Stimulated activated CD8-positive, alpha-beta memory T cell treated with anti-CD3 and anti-CD28 coated beads, Interleukin-15, amount 100 ng/mL, for 1 hour (primary cell): Measurements from ENCODE around the gene SUMO2.
"Not testable (repeated sequence)": the region's sequence is repeated elsewhere in the genome, so short reads cannot be mapped to it uniquely, and the experiment has no call there.

ENCODE experiments used
- DNase-seq: peaks from one replicate; pipeline ENCODE4 v3.0.0-alpha.2; 2020; ENCODE audit warnings: low read depth

SUMO2 gene

DNA sequence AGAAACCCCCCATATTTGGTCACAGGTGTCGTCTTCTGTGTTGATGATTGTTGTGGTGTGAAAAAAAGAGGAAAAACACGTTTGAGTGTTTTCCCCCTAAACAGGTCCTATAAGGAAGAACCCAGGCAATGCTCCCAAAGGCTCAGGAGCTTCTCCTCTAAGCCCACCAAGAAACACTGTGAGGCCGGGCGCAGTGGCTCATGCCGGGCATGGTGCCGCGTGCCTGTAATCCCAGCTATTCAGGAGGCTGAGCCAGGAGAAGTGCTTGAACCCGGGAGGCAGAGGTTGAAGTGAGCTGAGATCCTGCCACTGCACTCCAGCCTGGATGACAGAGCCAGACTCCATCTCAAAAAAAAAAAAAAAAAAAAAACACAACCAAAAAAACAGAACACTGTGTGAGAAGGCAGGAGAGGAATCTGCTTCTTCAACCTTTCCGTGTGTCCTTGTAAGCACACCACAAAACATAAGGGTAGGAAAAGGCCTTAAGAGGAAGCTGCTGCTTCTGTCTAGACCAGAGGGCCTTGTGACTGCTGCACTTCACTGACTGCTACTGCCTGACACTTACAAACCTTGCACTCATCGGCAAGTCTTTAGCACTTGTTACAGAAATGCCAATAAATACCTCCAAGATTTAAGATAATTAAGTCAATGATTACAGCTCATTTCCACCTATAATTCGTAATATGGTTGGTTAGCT lies 37.8 kb downstream of the SUMO2 start:
- DNase-seq: no peak

DNA sequence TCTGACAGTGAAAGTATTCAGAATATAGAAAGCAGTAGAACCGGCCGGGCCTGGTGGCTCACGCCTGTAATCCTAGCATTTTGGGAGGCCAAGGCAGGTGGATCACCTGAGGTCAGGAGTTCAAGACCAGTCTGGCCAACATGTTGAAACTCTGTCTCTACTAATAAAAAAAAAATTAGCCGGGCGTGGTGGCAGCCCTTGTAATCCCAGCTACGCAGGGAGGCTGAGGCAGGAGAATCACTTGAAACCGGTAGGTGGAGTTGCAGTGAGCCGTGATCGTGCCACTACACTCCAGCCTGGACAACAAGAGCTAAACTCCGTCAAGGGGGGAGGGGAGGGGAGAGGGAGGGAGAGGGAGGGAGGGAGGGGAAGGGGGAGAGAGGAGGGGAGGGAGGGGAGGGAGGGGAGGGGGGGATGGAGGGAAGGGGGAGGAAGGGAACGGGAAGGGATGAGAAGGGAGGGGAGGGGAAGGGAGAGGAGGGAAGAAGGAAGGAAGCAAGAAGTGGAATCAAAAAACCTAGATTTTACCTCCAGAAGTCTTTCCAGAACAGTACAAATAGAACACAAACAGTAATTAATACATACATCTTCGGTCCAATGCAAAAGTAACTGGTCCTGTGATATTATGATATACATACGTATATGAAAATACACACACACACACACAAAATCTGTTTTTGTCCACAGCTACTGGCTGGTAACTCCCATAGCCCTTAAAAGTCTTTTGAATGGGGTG lies 40.4 kb downstream of the SUMO2 start:
- DNase-seq: no peak

DNA sequence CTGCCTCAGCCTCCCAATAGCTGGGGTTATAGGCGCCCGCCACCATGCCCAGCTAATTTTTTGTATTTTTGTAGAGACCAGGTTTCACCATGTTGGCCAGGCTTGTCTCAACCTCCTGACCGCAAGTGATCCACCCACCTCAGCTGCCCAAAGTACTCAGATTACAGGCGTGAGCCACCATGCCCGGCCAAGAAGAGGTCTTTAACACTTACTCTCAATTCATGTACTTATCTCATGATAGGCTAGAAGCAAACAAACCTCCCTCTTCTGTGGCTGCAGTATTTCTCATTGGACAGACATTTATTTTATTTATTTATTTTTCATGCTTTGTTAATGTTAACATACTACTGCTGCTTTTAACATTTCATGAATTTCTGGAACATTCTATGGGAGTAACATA lies 44.2 kb downstream of the SUMO2 start:
- DNase-seq: no peak

DNA sequence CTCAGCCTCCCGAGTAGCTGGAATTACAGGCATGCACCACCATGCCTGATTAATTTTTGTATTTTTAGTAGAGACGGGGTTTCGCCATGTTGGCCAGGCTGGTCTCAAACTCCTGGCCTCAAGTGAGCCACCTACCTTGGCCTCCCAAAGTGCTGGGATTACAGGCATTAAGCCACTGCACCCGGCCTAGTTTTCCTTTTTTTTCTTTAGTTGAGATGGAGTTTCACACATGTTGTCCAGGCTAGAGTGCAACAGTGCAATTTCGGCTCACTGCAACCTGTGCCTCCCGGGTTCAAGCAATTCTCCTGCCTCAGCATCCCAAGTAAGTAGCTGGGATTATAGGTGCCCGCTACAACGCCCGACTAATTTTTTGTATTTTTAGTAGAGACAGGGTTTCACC lies 45.0 kb downstream of the SUMO2 start:
- DNase-seq: not testable (repeated sequence)

DNA sequence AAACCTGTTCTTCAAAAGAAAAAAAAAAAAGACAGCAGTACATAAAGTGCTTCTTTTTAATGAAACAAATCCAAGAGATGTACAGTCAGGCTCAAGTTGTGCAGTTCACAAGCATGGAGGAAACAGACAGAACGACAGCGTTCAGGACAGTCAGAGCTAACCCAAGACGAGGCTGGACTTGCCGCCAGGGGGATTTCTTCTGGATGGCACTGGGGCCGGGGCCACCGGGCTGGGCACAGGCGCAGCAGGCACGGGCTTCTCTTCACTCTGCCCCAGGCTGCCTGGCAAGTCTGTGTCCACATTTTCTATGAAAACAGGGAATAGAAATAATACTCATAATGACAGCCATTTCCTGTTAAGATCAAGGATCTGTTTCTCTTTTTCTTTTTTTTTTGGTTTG lies 46.8 kb downstream of the SUMO2 start:
- DNase-seq: no peak

DNA sequence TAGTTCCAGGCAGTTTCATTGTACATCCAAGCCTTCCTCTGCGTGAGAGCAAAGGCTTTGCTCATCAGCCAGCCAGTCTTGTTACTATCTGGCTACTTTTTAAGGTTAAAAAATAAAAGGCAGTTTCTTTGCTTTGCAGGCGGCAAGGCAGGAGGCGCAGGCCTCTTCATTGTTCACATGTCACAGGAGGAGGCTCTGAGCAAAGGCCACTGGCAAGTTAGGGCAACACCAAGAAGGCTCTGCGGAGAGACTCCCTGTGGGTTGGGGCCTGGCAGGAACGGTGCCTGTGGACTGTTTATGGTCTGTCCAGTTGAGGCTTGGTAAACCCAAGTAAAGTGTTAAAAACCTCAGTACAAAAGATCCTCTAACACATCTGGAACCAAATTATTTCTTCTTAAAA lies 47.3 kb downstream of the SUMO2 start:
- DNase-seq: no peak

DNA sequence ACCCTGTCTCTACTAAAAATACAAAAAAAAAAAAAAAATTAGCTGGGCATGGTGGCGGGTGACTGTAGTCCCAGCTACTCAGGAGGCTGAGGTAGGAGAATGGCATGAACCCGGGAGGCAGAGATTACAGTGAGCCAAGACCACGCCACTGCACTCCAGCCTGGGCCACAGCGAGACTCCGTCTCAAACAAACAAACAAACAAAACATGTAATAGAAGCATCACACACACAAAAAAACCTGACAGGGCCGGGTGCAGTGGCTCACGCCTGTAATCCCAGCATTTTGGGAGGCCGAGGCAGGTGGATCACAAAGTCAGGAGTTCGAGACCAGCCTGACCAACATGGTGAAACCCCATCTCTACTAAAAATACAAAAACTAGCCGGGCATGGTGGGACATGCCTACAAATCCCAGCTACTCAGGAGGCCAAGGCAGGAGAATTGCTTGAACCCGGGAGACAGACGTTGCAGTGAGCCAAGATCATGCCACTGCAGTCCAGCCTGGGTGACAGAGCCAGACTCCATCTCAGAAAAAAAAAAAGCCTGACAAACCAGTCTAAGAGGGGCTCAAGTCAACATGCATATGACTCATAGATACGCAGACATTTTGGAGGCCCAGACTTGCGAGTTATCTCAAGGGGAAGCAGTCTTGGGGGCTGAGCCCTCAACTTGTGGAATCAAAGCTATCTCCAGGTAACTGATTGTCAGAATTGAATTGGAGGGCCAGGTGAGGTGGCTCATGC lies 49.0 kb downstream of the SUMO2 start:
- not testable (repeated sequence) for DNase-seq

DNA sequence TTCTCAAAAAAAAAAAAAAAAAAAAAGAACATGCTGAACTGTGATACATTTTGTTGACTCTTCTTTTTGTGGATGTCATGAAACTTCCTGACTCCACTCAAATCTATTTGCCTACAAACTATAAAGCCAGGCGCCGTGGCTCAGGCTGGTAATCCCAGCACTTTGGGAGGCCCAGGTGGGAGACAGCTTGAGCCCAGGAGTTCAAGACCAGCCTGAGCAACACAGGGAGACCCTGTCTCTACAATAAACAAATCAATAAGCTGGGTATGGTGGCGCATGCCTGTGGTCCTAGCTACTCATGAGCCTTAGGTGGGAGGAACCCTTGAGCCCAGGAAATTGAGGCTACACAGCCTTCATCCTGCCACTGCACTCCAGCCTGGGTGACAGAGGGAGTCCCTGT lies 49.8 kb downstream of the SUMO2 start:
- DNase-seq: no peak

DNA sequence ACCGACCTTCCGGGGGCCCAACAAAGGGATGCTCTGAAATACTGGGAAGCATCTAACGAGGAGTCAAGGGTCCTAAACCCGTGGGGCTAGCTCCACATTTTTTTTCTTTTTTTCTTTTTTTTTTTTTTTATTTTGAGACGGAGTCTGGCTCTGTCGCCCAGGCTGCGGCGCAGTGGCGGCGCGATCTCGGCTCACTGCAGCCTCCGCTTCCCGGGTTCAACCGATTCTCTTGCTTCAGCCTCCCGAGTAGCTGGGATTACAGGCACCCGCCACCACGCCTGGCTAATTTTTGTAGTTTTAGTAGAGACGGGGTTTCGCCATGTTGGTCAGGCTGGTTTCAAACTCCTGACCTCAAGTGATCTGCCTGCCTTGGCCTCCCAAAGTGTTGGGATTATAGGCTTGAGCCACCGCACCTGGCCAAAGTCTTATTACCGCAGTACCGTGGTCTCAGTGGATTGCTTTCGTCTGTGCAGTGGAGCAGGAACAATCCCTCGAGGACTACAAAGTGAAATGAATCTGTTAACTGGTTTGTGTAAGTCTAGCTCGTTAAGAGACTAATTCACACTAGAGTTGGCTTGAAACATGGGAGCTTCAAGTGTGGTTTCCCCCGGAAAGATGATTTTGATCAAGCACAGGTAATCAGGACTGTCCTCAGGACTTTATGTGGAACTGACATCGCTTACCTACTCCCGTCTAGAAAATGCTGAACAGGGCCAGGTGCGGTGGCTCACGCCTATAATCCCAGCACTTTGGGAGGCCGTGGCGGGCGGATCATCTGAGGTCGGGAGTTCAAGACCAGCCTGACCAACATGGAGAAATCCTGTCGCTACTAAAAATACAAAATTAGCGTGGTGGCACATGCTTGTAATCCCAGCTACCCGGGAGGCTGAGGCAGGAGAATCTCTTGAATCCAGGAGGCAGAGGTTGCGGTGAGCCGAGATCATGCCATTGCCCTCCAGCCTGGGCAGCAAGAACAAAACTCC lies 50.5 kb downstream of the SUMO2 start:
- not testable (repeated sequence) for DNase-seq

DNA sequence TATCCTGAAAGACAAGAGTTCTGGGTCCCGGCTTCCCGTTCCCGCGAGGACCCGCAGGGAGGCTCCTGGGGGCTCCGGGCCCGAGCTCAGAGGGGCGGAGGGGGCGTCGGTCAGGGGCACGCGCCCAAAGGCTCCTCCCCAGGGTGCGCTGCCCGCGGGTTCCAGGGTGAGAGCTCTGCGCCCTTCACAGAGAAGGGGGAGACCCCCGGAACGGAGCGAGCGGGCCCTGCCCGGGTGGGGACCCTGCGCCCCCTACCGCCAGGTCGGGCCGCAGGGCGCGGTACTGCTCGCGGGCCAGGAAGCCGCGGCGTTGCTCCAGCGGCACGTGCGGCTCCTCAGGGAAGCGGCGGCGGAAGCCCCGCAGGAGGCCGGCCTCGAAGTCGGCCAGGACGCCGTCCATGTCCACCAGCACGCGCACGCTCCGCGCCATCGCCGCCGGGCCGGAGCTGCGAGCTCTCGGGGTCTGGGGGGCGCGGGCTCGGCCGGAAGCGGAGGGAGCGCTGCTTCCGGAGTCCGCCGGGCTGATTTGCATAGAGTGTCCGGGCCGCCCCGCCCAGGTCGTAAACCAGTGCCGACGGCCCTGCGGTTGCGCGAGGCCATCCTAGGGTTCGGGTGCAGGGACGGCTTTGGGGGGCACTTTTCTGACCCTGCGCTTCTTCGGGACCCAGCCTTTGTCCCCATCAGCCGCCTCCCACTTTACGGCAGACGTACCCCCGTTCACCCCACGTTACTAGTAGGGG lies 51.3 kb downstream of the SUMO2 start, which contains the start of gene NT5C:
Gene NT5C, minus strand, starts transcription at position 465 of the 740 bp plus-strand sequence. Its CDS starts 35 bp downstream, at position 430.
- DNase-seq: no peak

DNA sequence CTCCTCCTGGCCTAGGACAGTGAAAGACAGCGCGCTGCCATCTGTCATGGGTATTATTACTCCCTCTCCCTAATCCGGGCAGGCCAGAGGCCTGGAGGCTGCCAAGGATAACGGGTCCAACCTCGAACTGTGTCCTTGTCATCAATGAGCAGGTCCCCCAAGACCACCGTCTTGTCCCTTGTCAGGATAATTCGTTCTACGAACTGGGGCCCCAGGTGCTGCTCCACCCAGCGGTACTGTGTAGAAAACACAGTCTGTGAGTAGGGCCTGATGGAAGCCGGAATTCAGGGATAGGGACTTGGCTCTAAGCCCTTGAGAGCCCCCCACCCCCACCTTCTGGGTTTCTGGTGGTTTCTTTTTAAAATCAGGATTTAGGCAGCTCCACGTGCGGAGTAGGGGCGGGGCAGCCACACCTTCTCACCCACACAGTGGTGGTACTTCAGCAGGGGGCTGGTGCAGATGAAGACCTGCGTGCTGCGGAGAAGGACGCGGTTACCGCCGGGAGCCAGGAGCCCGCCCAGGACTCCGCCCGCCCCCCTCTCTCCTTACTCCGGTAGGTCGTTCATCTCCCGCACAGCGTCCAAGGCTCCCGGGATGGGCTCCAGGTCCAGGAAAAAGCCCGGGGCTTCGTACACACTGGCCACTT lies 52.0 kb downstream of the SUMO2 start:
- DNase-seq: no peak

DNA sequence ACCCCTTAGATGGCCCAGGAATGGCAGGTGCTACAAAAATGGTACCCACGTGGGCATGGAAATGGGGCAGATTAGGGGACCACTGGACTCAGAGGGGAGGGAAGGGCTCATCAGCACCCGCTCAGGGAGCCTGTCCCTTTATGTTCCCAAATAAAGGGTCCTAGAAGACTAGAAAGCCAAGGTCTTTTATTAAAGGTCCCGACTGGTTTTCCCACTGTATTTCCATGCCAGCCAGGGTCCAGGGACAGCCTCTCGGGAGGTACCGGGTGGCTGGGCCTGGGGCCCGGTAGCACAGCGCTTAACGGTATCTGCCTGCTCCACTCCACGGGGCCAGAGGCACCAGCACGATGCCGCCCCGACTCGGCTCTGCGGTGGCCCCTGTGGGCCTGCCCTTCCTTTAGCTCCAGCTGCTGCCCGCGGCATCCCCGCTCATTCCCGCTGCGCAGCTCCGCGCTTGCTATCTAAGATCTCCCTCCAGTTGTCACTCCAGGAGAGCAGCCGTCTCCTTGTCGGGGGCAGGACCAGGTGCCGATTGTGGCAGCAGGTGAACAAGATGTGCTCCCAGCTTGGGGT lies 52.6 kb downstream of the SUMO2 start:
- no peak for DNase-seq

DNA sequence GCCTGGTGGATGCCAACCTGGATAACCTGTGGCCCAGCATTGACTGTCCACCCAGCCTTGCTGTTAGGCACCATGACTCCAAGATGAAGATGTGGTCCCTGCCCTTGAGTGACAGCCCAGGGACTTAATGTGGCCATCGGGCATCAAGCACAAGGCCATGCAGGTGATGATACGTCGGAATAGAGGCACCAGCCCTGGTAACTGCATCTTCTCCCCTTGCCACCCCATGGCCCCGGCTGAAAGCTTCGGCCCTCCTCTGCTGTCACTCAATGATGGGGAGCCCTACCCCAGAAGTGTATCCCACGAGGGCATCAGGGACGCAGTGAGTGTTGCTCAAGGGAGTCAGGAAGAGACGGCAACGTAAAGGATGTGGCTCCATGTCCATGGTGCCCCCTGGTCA lies 53.2 kb downstream of the SUMO2 start:
- no peak for DNase-seq

DNA sequence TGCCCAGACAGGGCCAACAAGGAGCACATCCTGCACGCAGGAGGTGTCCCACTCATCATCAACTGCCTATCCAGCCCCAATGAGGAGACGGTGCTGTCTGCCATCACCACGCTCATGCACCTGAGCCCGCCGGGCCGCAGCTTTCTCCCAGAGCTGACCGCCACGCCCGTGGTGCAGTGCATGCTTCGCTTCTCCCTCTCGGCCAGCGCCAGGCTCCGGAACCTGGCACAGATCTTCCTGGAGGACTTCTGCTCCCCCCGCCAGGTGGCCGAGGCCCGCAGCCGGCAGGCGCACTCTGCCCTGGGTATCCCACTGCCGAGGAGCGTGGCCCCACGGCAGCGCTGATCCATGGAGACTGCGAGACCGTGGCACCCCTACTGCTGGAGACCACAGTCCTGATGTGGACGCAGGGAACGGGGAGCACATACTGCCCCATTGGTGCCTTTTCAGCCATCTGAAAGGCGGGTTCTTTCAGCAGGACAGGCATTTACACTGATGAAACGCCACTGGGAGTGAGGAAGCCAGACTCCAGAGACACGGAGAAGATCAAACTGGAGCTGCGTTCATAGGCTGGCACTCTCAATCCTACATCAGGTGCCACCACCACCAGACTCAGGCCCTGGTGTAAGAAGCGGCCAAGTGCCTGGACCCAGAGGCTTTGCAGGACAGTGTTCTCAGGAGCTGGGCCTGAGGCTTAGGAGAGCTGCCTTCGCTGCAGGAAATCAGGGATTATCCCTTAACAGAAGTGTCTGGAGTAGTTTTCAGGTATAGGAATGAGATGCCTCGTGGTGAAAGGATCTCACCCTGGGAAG lies 53.9 kb downstream of the SUMO2 start:
- no peak for DNase-seq

DNA sequence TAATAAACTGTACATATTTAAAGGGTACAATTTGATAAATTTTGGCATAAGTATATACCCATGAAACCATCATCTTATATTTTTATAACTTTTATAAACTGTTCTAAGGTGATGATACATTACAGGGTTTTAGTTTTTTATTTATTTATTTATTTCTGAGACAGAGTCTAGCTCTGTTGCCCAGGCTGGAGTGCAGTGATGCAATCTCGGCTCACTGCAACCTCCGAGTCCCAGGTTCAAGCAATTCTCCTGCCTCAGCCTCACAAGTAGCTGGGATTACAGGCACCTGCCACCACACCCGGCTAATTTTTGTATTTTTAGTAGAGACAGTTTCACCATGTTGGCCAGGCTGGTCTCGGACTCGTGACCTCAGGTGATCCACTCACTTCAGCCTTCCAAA lies 54.8 kb downstream of the SUMO2 start:
- not testable (repeated sequence) for DNase-seq

DNA sequence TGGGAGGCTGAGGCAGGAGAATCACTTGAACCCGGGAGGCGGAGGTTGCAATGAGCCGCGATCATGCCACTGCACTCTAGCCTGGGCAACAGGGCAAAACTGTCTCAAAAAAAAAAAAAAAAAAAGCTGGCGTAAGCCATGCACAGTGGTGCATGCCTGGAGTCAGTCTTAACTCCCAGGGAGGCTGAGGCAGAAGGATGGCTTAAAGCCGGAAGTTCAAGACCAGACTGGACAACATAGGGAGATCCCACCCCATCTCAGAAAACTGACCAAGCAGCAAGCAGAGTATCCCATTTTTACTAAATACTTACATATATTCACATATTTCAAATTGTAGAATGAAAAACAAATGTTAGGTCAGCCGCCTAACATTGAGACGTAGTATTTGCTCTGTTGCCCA lies 55.8 kb downstream of the SUMO2 start:
- DNase-seq: no peak

DNA sequence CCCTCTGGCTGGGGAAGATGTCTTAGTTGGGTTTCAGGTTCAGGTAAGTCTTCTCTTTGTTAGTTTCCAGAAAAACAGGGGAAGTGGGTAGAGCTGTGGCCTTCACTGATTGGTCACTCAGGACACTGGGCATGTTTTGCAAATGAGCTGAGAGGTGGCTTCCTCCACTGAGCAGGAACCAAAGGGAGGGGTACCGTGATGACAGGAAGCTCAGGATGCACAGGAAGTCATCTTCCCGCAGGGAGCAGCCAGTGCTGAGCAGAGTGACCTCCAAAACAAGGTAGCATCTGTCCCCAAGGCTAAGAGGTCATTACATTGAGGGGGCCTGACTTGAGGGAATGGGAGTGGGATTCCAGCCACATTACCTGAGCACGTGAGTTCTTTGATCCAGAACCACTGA lies 56.8 kb downstream of the SUMO2 start:
- DNase-seq: no peak

DNA sequence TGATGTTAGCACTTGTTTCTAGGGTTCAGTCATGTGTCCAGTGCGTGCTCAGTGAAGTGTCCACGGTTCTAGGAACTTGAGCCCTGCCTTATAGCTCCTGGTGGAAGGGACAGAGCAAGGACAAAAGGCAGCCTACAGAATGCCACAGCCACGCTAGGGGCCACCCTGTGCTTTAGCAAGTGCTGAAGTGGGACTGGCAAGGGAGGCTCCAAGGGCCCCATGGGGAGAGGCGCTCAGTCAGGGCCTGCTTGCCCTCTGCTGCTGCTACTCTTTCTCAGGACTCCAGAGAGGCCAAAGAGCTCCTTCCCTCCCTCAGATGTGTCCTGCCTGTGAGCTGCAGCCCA lies 58.0 kb downstream of the SUMO2 start:
- DNase-seq: no peak

DNA sequence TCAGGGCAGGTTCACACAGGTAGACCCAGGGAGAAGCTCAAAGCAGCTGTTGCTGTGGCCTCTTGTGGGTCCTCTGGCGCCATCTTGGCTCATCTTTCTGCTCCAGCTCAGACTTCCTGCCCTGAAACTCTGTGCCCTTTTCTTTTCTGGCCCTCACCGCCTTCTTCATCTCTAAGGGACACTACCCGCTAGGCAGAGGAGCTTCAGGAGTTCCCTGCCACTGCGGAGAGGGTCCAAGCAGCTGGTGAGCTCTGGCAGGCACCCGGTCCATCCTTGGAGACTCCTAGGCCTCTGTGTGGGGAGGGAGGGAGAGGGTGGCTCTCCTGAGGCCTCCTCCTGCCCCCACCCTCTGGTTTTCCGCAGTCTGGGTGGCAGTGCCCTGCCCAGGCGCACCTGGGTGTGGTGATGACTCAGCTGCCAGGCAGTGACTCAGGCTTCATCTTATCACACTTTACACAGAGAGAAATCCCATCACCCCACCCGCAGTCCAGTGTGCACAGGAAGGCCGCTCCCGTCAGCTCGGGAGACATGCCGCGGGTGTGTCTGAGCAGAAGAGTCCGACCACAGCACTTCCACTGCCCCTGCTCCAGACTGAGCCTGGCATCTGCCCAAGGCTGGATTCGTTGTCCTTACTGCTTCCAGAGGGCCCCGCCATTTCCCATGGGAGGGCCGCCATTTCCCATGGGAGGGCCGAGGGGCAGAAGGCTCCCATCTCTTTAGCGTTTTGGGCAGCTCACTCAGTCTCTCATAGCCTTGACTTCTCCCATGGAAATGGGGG lies 58.5 kb downstream of the SUMO2 start:
- DNase-seq: peak; percentile 40
